ENCODE measurements around the gene CNTN5. TPM values are rescaled to one million over a fixed set of nuclear protein-coding genes. Genes with fewer than 3 reads are reported as not detected.

CNTN5 gene
- total and polyA plus RNA-seq, 10 of the 15 experiments (the other 5 are each of a cell fraction or from before 2014, with no cell fraction given), result 0.01 TPM; not detected in 9

DNA sequence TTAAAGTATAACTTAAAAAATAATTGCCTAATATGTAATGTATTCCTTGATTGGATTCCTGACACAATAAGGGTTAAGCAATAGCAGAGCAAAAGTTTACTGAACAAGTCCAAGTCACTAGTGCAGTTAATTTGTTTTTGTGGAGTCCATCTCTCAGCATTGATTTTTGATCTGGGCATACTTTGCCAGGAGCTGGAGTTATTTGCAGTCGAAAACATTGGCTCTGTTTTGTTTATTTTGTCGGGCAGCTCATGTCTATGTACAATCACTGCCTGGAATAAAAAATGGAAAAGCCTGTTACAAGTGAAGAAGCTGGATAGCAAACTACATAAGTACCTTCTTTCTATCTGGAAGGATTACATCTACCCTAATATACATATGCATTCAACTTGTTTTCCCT is 625.2 kb downstream of the CNTN5 start (continued):
- TF ChIP-seq SREBF2 (IDR thresholded peaks at IDR 0.05; ENCODE audit: low read length) (no peak), YY1 (IDR thresholded peaks at IDR 0.05; ENCODE audit: low read depth, low read length) (no peak), SREBF1 (IDR thresholded peaks at IDR 0.05; ENCODE audit: low read length) (no peak), SP1 (IDR thresholded peaks at IDR 0.05; ENCODE audit: low read depth, low read length) (no peak)
- TF ChIP-seq, protein P1, sequence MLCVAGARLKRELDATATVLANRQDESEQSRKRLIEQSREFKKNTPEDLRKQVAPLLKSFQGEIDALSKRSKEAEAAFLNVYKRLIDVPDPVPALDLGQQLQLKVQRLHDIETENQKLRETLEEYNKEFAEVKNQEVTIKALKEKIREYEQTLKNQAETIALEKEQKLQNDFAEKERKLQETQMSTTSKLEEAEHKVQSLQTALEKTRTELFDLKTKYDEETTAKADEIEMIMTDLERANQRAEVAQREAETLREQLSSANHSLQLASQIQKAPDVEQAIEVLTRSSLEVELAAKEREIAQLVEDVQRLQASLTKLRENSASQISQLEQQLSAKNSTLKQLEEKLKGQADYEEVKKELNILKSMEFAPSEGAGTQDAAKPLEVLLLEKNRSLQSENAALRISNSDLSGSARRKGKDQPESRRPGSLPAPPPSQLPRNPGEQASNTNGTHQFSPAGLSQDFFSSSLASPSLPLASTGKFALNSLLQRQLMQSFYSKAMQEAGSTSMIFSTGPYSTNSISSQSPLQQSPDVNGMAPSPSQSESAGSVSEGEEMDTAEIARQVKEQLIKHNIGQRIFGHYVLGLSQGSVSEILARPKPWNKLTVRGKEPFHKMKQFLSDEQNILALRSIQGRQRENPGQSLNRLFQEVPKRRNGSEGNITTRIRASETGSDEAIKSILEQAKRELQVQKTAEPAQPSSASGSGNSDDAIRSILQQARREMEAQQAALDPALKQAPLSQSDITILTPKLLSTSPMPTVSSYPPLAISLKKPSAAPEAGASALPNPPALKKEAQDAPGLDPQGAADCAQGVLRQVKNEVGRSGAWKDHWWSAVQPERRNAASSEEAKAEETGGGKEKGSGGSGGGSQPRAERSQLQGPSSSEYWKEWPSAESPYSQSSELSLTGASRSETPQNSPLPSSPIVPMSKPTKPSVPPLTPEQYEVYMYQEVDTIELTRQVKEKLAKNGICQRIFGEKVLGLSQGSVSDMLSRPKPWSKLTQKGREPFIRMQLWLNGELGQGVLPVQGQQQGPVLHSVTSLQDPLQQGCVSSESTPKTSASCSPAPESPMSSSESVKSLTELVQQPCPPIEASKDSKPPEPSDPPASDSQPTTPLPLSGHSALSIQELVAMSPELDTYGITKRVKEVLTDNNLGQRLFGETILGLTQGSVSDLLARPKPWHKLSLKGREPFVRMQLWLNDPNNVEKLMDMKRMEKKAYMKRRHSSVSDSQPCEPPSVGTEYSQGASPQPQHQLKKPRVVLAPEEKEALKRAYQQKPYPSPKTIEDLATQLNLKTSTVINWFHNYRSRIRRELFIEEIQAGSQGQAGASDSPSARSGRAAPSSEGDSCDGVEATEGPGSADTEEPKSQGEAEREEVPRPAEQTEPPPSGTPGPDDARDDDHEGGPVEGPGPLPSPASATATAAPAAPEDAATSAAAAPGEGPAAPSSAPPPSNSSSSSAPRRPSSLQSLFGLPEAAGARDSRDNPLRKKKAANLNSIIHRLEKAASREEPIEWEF (IDR thresholded peaks at IDR 0.05; ENCODE audit: insufficient replicate concordance, low read depth, low read length), result no peak
- TF ChIP-seq, protein P2, sequence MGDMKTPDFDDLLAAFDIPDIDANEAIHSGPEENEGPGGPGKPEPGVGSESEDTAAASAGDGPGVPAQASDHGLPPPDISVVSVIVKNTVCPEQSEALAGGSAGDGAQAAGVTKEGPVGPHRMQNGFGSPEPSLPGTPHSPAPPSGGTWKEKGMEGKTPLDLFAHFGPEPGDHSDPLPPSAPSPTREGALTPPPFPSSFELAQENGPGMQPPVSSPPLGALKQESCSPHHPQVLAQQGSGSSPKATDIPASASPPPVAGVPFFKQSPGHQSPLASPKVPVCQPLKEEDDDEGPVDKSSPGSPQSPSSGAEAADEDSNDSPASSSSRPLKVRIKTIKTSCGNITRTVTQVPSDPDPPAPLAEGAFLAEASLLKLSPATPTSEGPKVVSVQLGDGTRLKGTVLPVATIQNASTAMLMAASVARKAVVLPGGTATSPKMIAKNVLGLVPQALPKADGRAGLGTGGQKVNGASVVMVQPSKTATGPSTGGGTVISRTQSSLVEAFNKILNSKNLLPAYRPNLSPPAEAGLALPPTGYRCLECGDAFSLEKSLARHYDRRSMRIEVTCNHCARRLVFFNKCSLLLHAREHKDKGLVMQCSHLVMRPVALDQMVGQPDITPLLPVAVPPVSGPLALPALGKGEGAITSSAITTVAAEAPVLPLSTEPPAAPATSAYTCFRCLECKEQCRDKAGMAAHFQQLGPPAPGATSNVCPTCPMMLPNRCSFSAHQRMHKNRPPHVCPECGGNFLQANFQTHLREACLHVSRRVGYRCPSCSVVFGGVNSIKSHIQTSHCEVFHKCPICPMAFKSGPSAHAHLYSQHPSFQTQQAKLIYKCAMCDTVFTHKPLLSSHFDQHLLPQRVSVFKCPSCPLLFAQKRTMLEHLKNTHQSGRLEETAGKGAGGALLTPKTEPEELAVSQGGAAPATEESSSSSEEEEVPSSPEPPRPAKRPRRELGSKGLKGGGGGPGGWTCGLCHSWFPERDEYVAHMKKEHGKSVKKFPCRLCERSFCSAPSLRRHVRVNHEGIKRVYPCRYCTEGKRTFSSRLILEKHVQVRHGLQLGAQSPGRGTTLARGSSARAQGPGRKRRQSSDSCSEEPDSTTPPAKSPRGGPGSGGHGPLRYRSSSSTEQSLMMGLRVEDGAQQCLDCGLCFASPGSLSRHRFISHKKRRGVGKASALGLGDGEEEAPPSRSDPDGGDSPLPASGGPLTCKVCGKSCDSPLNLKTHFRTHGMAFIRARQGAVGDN (IDR thresholded peaks at IDR 0.05), result no peak
- TF ChIP-seq, protein P3, sequence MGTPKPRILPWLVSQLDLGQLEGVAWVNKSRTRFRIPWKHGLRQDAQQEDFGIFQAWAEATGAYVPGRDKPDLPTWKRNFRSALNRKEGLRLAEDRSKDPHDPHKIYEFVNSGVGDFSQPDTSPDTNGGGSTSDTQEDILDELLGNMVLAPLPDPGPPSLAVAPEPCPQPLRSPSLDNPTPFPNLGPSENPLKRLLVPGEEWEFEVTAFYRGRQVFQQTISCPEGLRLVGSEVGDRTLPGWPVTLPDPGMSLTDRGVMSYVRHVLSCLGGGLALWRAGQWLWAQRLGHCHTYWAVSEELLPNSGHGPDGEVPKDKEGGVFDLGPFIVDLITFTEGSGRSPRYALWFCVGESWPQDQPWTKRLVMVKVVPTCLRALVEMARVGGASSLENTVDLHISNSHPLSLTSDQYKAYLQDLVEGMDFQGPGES (IDR thresholded peaks at IDR 0.05), result no peak
- TF ChIP-seq, protein P4, sequence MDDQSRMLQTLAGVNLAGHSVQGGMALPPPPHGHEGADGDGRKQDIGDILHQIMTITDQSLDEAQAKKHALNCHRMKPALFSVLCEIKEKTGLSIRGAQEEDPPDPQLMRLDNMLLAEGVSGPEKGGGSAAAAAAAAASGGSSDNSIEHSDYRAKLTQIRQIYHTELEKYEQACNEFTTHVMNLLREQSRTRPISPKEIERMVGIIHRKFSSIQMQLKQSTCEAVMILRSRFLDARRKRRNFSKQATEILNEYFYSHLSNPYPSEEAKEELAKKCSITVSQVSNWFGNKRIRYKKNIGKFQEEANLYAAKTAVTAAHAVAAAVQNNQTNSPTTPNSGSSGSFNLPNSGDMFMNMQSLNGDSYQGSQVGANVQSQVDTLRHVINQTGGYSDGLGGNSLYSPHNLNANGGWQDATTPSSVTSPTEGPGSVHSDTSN (IDR thresholded peaks at IDR 0.05; ENCODE audit: insufficient replicate concordance, low read depth, low read length), result no peak
